ENCODE results near the gene HDAC4. TPM values are rescaled to one million over a fixed set of nuclear protein-coding genes. Genes with fewer than 3 reads are reported as not detected.

HDAC4 gene
- polyA plus RNA-seq, 1 donor (not counting 4 experiments of a cell fraction or from before 2014, with no cell fraction given) = 2.9 TPM

GRCh38 chr2:239337122-239337876 is 63.5 kb downstream of the HDAC4 start:
- Histone ChIP-seq H3K4me3 (ENCODE audit: control insufficient read depth in 2 of 3, extremely low read depth in 1 of 3, insufficient read depth in 2 of 3, low read depth in 1 of 3, low read length in 3 of 3) (no peak overlapping the region), H3K79me2 (ENCODE audit: control insufficient read depth, insufficient read depth, low read length) (no peaks in the 10 kb centered on the region), H2AFZ (ENCODE audit: control insufficient read depth, low read length) (no peak overlapping the region), H3K4me1 (ENCODE audit: control insufficient read depth, extremely low read depth, insufficient read depth, low read length) (no peaks in the 10 kb centered on the region), H3K27me3 (ENCODE audit: control insufficient read depth, extremely low read depth, insufficient read depth, low read length) (no peaks in the 10 kb centered on the region), H4K20me1 (ENCODE audit: control insufficient read depth, extremely low read depth, insufficient read depth, low read length) (no peaks in the 10 kb centered on the region), H3K9me3 (ENCODE audit: control insufficient read depth, low read depth, low read length) (no peaks in the 10 kb centered on the region), H3K9me1 (ENCODE audit: control insufficient read depth, extremely low read depth, insufficient read depth, low read length) (no peaks in the 10 kb centered on the region), H3K4me2 (ENCODE audit: control insufficient read depth, extremely low read depth, insufficient read depth, low read depth, low read length) (no peak overlapping the region), H3K9ac (ENCODE audit: control insufficient read depth, extremely low read depth, insufficient read depth, low read length) (no peak overlapping the region), H3K36me3 (ENCODE audit: control insufficient read depth in 2 of 2, extremely low read depth in 1 of 2, insufficient read depth in 2 of 2, low read length in 2 of 2) (no peaks in the 10 kb centered on the region), H3K27ac (ENCODE audit: control insufficient read depth, insufficient read depth, low read length) (no peak overlapping the region)
- TF ChIP-seq EZH2 (IDR thresholded peaks at IDR 0.05; ENCODE audit: low read length) = no peak
- TF ChIP-seq, protein P1, sequence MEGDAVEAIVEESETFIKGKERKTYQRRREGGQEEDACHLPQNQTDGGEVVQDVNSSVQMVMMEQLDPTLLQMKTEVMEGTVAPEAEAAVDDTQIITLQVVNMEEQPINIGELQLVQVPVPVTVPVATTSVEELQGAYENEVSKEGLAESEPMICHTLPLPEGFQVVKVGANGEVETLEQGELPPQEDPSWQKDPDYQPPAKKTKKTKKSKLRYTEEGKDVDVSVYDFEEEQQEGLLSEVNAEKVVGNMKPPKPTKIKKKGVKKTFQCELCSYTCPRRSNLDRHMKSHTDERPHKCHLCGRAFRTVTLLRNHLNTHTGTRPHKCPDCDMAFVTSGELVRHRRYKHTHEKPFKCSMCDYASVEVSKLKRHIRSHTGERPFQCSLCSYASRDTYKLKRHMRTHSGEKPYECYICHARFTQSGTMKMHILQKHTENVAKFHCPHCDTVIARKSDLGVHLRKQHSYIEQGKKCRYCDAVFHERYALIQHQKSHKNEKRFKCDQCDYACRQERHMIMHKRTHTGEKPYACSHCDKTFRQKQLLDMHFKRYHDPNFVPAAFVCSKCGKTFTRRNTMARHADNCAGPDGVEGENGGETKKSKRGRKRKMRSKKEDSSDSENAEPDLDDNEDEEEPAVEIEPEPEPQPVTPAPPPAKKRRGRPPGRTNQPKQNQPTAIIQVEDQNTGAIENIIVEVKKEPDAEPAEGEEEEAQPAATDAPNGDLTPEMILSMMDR (optimal IDR thresholded peaks at IDR 0.05 in 1 of 3, IDR thresholded peaks at IDR 0.05 in 1 of 3, conservative IDR thresholded peaks at IDR 0.05 in 1 of 3; ENCODE audit: extremely low read depth in 1 of 3, insufficient read depth in 2 of 3, low read length in 3 of 3) = no peak
- FAIRE-seq = no peak
- no peak for DNase-seq (ENCODE audit: low read depth, low spot score)
- dilution Hi-C loops (cut with MboI; ENCODE audit: extremely low pct_ligation_motif_present, low sequenced_read_pairs) = no loop called here

DNA sequence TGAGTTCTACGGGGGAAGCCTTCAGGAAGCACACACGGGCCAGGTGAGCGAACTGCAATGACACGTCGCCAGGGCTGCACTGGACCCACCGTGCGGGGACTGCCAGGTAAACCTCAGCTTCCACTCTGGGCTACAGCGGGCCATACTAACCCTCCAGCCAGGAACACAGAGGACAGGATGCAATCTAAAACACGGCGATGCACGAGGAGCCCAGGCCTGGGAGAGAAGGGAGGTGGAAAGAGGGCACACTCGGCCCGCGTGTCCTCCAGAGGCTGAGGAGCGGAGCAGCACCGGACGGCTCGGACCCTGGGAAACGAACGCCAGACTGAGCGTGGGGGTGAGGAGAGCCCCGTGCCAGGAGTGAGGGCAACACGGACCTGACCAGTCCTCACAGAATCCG is 69.3 kb downstream of the HDAC4 start:
- no peak for FAIRE-seq
- Histone ChIP-seq H3K9me3 (ENCODE audit: control insufficient read depth, low read depth, low read length) (no peaks in the 10 kb centered on the region), H3K4me1 (ENCODE audit: control insufficient read depth, extremely low read depth, insufficient read depth, low read length) (peaks cover 6% of the 10 kb centered on the region), H4K20me1 (ENCODE audit: control insufficient read depth, extremely low read depth, insufficient read depth, low read length) (peaks cover 7% of the 10 kb centered on the region), H2AFZ (ENCODE audit: control insufficient read depth, low read length) (no peak overlapping the region), H3K9ac (ENCODE audit: control insufficient read depth, extremely low read depth, insufficient read depth, low read length) (no peak overlapping the region), H3K27me3 (ENCODE audit: control insufficient read depth, extremely low read depth, insufficient read depth, low read length) (no peaks in the 10 kb centered on the region), H3K4me2 (ENCODE audit: control insufficient read depth, extremely low read depth, insufficient read depth, low read depth, low read length) (no peak overlapping the region), H3K27ac (ENCODE audit: control insufficient read depth, insufficient read depth, low read length) (no peak overlapping the region), H3K4me3 (ENCODE audit: control insufficient read depth in 2 of 3, extremely low read depth in 1 of 3, insufficient read depth in 2 of 3, low read depth in 1 of 3, low read length in 3 of 3) (no peak overlapping the region), H3K9me1 (ENCODE audit: control insufficient read depth, extremely low read depth, insufficient read depth, low read length) (no peaks in the 10 kb centered on the region), H3K36me3 (ENCODE audit: control insufficient read depth in 2 of 2, extremely low read depth in 1 of 2, insufficient read depth in 2 of 2, low read length in 2 of 2) (no peaks in the 10 kb centered on the region), H3K79me2 (ENCODE audit: control insufficient read depth, insufficient read depth, low read length) (peaks cover 2% of the 10 kb centered on the region)
- TF ChIP-seq EZH2 (IDR thresholded peaks at IDR 0.05; ENCODE audit: low read length) = no peak
- TF ChIP-seq, protein P1 (optimal IDR thresholded peaks at IDR 0.05 in 1 of 3, IDR thresholded peaks at IDR 0.05 in 1 of 3, conservative IDR thresholded peaks at IDR 0.05 in 1 of 3; ENCODE audit: extremely low read depth in 1 of 3, insufficient read depth in 2 of 3, low read length in 3 of 3) = no peak
- dilution Hi-C loops (cut with MboI; ENCODE audit: extremely low pct_ligation_motif_present, low sequenced_read_pairs) = no loop called here
- no peak for DNase-seq (ENCODE audit: low read depth, low spot score)
